SK-N-SH treated with all-trans-retinoic acid at 6 μM for 48 hours (cell line): ENCODE data around the gene LTO1.

Experiments
- ATAC-seq: fragments of 200-7000 bp; cut with Tn5 transposase; 3 replicates; pipeline ENCODE4 v1.9.1; 2020; ENCODE audit warnings: mild to moderate bottlenecking, moderate library complexity
- ARNTL ChIP-seq: fragments of 450-650 bp; formaldehyde crosslinking; IDR thresholded peaks from 2 replicates; pipeline ENCODE4 v1.5.0; 2020; ENCODE audit warnings: low read depth, mild to moderate bottlenecking, moderate library complexity, borderline replicate concordance
- BACH2 ChIP-seq: fragments of 250-450 bp; sonication (Bioruptor Pico); IDR thresholded peaks from 2 replicates; pipeline ENCODE4 v1.9.0; 2021; ENCODE audit warnings: mild to moderate bottlenecking, borderline replicate concordance
- CSDC2 ChIP-seq: fragments of 250-450 bp; sonication (Bioruptor Pico); IDR thresholded peaks from 2 replicates; pipeline ENCODE4 v1.5.0; 2020; ENCODE audit warnings: mild to moderate bottlenecking, moderate library complexity
- ESRRG ChIP-seq: fragments of 250-450 bp; sonication (Bioruptor Pico); IDR thresholded peaks from 2 replicates; pipeline ENCODE4 v1.6.1; 2021; ENCODE audit warnings: mild to moderate bottlenecking
- GLIS3 ChIP-seq: fragments of 250-450 bp; sonication (Bioruptor Pico); IDR thresholded peaks from 2 replicates; pipeline ENCODE4 v1.5.0; 2020; ENCODE audit warnings: mild to moderate bottlenecking, moderate library complexity
- ISL1 ChIP-seq: fragments of 250-450 bp; sonication (Bioruptor Pico); IDR thresholded peaks from 2 replicates; pipeline ENCODE4 v2.1.2; 2022; ENCODE audit warnings: mild to moderate bottlenecking, moderate library complexity
- OSR1 ChIP-seq: fragments of 250-450 bp; sonication (Bioruptor Pico); IDR thresholded peaks from 2 replicates; pipeline ENCODE4 v1.8.0; 2022; ENCODE audit warnings: moderate library complexity, mild to moderate bottlenecking, inconsistent platforms
- PPARA ChIP-seq: fragments of 250-450 bp; sonication (Bioruptor Pico); IDR thresholded peaks from 2 replicates; pipeline ENCODE4 v1.5.0; 2020; ENCODE audit warnings: mild to moderate bottlenecking, borderline replicate concordance
- RARB ChIP-seq: fragments of 250-450 bp; sonication (Bioruptor Pico); IDR thresholded peaks from 2 replicates; pipeline ENCODE4 v1.8.0; 2021; ENCODE audit warnings: mild to moderate bottlenecking, moderate library complexity
- SNAI2 ChIP-seq: fragments of 250-450 bp; sonication (Bioruptor Pico); IDR thresholded peaks from 2 replicates; pipeline ENCODE4 v1.5.0; 2020; ENCODE audit warnings: mild to moderate bottlenecking, moderate library complexity
- TCF4 ChIP-seq: fragments of 250-450 bp; sonication (Bioruptor Pico); IDR thresholded peaks from 2 replicates; pipeline ENCODE4 v1.8.0; 2021; ENCODE audit warnings: mild to moderate bottlenecking, moderate library complexity, borderline replicate concordance
- TOX ChIP-seq: fragments of 250-450 bp; sonication (Bioruptor Pico); IDR thresholded peaks from 2 replicates; pipeline ENCODE4 v1.8.0; 2021; ENCODE audit warnings: mild to moderate bottlenecking, moderate library complexity, borderline replicate concordance
- ZC3H10 ChIP-seq: fragments of 250-450 bp; sonication (Bioruptor Pico); IDR thresholded peaks from 2 replicates; pipeline ENCODE4 v1.5.1; 2021; ENCODE audit warnings: mild to moderate bottlenecking, moderate library complexity
- ZFP3 ChIP-seq: fragments of 250-450 bp; sonication (Bioruptor Pico); IDR thresholded peaks from 2 replicates; pipeline ENCODE4 v1.5.0; 2020; ENCODE audit warnings: mild to moderate bottlenecking, moderate library complexity
- ZFP30 ChIP-seq: fragments of 450-650 bp; formaldehyde crosslinking; IDR thresholded peaks from 2 replicates; pipeline ENCODE4 v1.5.0; 2022; ENCODE audit warnings: mild to moderate bottlenecking, moderate library complexity
- ZNF565 ChIP-seq: fragments of 450-650 bp; formaldehyde crosslinking; conservative IDR thresholded peaks from 2 replicates; pipeline ENCODE4 v1.5.0; 2020; ENCODE audit warnings: low read depth, mild to moderate bottlenecking, moderate library complexity
- ZNF70 ChIP-seq: fragments of 450-650 bp; formaldehyde crosslinking; IDR thresholded peaks from 2 replicates; pipeline ENCODE4 v1.5.0; 2020; ENCODE audit warnings: mild to moderate bottlenecking, moderate library complexity
- ZNF8 ChIP-seq: fragments of 450-650 bp; formaldehyde crosslinking; IDR thresholded peaks from 2 replicates; pipeline ENCODE4 v1.5.0; 2020; ENCODE audit warnings: mild to moderate bottlenecking, moderate library complexity
- TF ChIP-seq, protein P1 (sequence below): fragments of 250-450 bp; sonication (Bioruptor Pico); IDR thresholded peaks from 2 replicates; pipeline ENCODE4 v1.8.0; 2020; ENCODE audit warnings: mild to moderate bottlenecking, moderate library complexity, borderline replicate concordance
- TF ChIP-seq, protein P2 (sequence below): fragments of 250-450 bp; sonication (Bioruptor Pico); IDR thresholded peaks from 2 replicates; pipeline ENCODE4 v1.5.1; 2020; ENCODE audit warnings: low read depth, mild to moderate bottlenecking, moderate library complexity
- TF ChIP-seq, protein P3 (sequence below): fragments of 250-450 bp; sonication (Bioruptor Pico); IDR thresholded peaks from 2 replicates; pipeline ENCODE4 v1.5.0; 2020; ENCODE audit warnings: mild to moderate bottlenecking, moderate library complexity
- TF ChIP-seq, protein P4 (sequence below): fragments of 250-450 bp; sonication (Bioruptor Pico); IDR thresholded peaks from 2 replicates; pipeline ENCODE4 v1.5.1; 2021; ENCODE audit warnings: mild to moderate bottlenecking, moderate library complexity
- TF ChIP-seq, protein P5 (sequence below): fragments of 250-450 bp; sonication (Bioruptor Pico); IDR thresholded peaks from 2 replicates; pipeline ENCODE4 v1.8.0; 2021; ENCODE audit warnings: low read depth, mild to moderate bottlenecking, moderate library complexity, borderline replicate concordance

The LTO1 gene

DNA sequence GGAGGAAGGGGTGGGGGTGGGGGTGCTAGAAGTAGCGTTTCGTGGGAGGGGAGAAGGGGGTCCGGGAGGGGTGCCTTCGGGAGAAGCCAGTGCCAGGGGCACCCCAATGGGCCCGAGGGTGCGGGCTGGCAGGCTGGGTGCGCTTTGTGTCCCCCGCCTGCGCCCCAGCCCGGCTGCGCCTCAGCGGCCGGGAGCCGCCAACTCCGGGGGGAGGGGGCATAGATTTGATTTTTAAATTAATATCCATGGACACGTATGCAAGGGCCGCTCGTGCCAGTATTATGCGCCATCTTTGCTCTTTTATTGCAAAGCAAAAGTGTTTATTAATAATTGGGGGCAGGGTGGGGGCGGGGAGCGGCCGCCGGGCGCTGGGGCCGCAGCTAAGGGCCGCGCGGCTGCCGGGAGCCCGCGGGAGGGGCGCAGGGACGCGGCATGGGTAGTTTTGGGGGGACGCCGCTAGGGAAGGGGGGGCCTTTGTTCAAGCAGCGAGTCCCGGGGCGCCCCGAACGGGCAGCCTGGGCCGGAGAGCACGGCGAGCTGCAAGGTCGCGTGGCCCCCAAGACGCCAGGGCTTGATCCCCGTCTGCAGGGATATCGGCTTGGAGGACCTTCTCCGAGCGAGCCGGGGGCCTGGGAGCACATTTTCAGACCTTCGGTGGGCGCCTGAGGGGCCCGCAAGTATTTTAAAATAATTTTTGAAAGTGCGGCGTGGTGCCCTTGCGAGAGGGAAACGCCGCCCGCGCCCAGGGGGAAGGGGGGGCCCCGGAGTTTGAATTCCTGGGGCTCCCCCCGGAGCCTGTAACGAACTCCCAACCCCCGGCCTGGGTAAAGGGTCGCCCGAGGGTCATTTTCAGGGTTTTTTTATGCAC lies 33.2 kb downstream of the LTO1 start:
- TF ChIP-seq ZNF70 (no peak), ARNTL (CRISPR knock-in tag) (no peak), ISL1 (no peak), TOX (no peak), PPARA (CRISPR knock-in tag) (no peak), CSDC2 (no peak), ZFP30 (CRISPR knock-in tag) (no peak)
- TF ChIP-seq, protein P1, sequence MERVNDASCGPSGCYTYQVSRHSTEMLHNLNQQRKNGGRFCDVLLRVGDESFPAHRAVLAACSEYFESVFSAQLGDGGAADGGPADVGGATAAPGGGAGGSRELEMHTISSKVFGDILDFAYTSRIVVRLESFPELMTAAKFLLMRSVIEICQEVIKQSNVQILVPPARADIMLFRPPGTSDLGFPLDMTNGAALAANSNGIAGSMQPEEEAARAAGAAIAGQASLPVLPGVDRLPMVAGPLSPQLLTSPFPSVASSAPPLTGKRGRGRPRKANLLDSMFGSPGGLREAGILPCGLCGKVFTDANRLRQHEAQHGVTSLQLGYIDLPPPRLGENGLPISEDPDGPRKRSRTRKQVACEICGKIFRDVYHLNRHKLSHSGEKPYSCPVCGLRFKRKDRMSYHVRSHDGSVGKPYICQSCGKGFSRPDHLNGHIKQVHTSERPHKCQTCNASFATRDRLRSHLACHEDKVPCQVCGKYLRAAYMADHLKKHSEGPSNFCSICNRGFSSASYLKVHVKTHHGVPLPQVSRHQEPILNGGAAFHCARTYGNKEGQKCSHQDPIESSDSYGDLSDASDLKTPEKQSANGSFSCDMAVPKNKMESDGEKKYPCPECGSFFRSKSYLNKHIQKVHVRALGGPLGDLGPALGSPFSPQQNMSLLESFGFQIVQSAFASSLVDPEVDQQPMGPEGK (CRISPR knock-in tag): no peak
- TF ChIP-seq, protein P2, sequence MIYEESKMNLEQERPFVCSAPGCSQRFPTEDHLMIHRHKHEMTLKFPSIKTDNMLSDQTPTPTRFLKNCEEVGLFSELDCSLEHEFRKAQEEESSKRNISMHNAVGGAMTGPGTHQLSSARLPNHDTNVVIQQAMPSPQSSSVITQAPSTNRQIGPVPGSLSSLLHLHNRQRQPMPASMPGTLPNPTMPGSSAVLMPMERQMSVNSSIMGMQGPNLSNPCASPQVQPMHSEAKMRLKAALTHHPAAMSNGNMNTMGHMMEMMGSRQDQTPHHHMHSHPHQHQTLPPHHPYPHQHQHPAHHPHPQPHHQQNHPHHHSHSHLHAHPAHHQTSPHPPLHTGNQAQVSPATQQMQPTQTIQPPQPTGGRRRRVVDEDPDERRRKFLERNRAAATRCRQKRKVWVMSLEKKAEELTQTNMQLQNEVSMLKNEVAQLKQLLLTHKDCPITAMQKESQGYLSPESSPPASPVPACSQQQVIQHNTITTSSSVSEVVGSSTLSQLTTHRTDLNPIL (CRISPR knock-in tag): no peak
- no peak for ATAC-seq

DNA sequence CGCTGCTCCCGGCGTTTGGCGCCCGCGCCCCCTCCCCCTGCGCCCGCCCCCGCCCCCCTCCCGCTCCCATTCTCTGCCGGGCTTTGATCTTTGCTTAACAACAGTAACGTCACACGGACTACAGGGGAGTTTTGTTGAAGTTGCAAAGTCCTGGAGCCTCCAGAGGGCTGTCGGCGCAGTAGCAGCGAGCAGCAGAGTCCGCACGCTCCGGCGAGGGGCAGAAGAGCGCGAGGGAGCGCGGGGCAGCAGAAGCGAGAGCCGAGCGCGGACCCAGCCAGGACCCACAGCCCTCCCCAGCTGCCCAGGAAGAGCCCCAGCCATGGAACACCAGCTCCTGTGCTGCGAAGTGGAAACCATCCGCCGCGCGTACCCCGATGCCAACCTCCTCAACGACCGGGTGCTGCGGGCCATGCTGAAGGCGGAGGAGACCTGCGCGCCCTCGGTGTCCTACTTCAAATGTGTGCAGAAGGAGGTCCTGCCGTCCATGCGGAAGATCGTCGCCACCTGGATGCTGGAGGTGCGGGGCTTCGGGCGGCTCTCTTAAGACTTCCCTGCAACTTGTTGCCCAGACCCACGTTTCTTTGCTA lies 34.1 kb downstream of the LTO1 start, which contains the start of gene CCND1:
CCND1 (plus strand) TSS at position 162 of the 587 bp plus-strand sequence; CDS start at position 320, 158 bp downstream.
- peak; percentile 70 for ATAC-seq
- no peak for TF ChIP-seq PPARA (CRISPR knock-in tag)
- no peak for TF ChIP-seq ISL1
- TF ChIP-seq ZNF70: 0 out of 2 replicates have a peak, but pooled peaks have one; percentile 9
- TF ChIP-seq RARB (CRISPR knock-in tag): no peak
- TF ChIP-seq ZNF8 (CRISPR knock-in tag): no peak

DNA sequence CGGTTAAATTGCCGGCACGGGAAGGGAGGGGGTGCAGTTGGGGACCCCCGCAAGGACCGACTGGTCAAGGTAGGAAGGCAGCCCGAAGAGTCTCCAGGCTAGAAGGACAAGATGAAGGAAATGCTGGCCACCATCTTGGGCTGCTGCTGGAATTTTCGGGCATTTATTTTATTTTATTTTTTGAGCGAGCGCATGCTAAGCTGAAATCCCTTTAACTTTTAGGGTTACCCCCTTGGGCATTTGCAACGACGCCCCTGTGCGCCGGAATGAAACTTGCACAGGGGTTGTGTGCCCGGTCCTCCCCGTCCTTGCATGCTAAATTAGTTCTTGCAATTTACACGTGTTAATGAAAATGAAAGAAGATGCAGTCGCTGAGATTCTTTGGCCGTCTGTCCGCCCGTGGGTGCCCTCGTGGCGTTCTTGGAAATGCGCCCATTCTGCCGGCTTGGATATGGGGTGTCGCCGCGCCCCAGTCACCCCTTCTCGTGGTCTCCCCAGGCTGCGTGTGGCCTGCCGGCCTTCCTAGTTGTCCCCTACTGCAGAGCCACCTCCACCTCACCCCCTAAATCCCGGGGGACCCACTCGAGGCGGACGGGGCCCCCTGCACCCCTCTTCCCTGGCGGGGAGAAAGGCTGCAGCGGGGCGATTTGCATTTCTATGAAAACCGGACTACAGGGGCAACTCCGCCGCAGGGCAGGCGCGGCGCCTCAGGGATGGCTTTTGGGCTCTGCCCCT lies 34.7 kb downstream of the LTO1 start:
- TF ChIP-seq ZFP3 (no peak), RARB (CRISPR knock-in tag) (no peak), TCF4 (CRISPR knock-in tag) (no peak), ISL1 (no peak), PPARA (CRISPR knock-in tag) (no peak), ZC3H10 (CRISPR knock-in tag) (no peak), ZNF8 (CRISPR knock-in tag) (no peak), SNAI2 (no peak), BACH2 (CRISPR knock-in tag) (no peak), ZNF70 (no peak), ZNF565 (CRISPR knock-in tag) (no peak), ZFP30 (CRISPR knock-in tag) (no peak), ESRRG (CRISPR knock-in tag) (no peak), OSR1 (no peak), GLIS3 (CRISPR knock-in tag) (no peak)
- TF ChIP-seq, protein P2 (CRISPR knock-in tag): no peak
- TF ChIP-seq, protein P1 (CRISPR knock-in tag): no peak
- TF ChIP-seq, protein P3, sequence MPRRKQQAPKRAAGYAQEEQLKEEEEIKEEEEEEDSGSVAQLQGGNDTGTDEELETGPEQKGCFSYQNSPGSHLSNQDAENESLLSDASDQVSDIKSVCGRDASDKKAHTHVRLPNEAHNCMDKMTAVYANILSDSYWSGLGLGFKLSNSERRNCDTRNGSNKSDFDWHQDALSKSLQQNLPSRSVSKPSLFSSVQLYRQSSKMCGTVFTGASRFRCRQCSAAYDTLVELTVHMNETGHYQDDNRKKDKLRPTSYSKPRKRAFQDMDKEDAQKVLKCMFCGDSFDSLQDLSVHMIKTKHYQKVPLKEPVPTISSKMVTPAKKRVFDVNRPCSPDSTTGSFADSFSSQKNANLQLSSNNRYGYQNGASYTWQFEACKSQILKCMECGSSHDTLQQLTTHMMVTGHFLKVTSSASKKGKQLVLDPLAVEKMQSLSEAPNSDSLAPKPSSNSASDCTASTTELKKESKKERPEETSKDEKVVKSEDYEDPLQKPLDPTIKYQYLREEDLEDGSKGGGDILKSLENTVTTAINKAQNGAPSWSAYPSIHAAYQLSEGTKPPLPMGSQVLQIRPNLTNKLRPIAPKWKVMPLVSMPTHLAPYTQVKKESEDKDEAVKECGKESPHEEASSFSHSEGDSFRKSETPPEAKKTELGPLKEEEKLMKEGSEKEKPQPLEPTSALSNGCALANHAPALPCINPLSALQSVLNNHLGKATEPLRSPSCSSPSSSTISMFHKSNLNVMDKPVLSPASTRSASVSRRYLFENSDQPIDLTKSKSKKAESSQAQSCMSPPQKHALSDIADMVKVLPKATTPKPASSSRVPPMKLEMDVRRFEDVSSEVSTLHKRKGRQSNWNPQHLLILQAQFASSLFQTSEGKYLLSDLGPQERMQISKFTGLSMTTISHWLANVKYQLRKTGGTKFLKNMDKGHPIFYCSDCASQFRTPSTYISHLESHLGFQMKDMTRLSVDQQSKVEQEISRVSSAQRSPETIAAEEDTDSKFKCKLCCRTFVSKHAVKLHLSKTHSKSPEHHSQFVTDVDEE (CRISPR knock-in tag): no peak
- TF ChIP-seq, protein P4, sequence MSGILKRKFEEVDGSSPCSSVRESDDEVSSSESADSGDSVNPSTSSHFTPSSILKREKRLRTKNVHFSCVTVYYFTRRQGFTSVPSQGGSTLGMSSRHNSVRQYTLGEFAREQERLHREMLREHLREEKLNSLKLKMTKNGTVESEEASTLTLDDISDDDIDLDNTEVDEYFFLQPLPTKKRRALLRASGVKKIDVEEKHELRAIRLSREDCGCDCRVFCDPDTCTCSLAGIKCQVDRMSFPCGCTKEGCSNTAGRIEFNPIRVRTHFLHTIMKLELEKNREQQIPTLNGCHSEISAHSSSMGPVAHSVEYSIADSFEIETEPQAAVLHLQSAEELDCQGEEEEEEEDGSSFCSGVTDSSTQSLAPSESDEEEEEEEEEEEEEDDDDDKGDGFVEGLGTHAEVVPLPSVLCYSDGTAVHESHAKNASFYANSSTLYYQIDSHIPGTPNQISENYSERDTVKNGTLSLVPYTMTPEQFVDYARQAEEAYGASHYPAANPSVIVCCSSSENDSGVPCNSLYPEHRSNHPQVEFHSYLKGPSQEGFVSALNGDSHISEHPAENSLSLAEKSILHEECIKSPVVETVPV: no peak
- TF ChIP-seq, protein P5, sequence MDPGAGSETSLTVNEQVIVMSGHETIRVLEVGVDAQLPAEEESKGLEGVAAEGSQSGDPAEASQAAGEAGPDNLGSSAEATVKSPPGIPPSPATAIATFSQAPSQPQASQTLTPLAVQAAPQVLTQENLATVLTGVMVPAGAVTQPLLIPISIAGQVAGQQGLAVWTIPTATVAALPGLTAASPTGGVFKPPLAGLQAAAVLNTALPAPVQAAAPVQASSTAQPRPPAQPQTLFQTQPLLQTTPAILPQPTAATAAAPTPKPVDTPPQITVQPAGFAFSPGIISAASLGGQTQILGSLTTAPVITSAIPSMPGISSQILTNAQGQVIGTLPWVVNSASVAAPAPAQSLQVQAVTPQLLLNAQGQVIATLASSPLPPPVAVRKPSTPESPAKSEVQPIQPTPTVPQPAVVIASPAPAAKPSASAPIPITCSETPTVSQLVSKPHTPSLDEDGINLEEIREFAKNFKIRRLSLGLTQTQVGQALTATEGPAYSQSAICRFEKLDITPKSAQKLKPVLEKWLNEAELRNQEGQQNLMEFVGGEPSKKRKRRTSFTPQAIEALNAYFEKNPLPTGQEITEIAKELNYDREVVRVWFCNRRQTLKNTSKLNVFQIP: no peak
- no peak; the same call in 2 of the 3 replicates for ATAC-seq
